Retinal pigment epithelial cell (primary cell): ENCODE results near the gene GALNT7.

Experiments used
- DNase-seq: peaks from one replicate; pipeline ENCODE4 v3.0.0-alpha.2; 2010; ENCODE audit warnings: low read depth
- H3K4me3 ChIP-seq: 2 replicates; pipeline ENCODE4 v1.5.1; 2011; ENCODE audit warnings: mild to moderate bottlenecking, low read length, control low read depth, moderate library complexity
- TF ChIP-seq, protein P1 (sequence below): conservative IDR thresholded peaks from 2 replicates; pipeline ENCODE4 v1.5.1; 2011; ENCODE audit warnings: low read depth, low read length, control low read depth, inconsistent platforms

Gene GALNT7

DNA sequence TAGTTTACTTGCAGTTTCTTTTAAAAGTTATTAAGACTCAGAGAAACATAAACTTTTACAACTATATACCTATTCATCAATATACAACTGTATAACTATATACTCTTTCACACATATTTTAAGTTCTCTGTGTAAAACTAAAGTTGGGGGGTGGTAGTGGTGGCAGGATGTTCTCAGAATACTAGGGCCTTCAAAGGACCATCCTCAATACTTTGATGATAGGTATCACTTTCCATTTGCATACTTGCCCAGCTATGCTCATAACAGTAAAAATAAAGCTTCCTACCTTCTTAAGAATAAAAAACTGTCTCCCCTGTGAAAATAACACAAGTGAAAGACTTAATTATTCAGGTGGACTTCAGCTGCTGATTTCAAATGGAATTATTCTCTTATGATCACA is 2.9 kb upstream of the GALNT7 start:
- DNase-seq, result no peak
- TF ChIP-seq, protein P1, sequence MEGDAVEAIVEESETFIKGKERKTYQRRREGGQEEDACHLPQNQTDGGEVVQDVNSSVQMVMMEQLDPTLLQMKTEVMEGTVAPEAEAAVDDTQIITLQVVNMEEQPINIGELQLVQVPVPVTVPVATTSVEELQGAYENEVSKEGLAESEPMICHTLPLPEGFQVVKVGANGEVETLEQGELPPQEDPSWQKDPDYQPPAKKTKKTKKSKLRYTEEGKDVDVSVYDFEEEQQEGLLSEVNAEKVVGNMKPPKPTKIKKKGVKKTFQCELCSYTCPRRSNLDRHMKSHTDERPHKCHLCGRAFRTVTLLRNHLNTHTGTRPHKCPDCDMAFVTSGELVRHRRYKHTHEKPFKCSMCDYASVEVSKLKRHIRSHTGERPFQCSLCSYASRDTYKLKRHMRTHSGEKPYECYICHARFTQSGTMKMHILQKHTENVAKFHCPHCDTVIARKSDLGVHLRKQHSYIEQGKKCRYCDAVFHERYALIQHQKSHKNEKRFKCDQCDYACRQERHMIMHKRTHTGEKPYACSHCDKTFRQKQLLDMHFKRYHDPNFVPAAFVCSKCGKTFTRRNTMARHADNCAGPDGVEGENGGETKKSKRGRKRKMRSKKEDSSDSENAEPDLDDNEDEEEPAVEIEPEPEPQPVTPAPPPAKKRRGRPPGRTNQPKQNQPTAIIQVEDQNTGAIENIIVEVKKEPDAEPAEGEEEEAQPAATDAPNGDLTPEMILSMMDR, result no peak
- no peak overlapping the region for H3K4me3 ChIP-seq

DNA sequence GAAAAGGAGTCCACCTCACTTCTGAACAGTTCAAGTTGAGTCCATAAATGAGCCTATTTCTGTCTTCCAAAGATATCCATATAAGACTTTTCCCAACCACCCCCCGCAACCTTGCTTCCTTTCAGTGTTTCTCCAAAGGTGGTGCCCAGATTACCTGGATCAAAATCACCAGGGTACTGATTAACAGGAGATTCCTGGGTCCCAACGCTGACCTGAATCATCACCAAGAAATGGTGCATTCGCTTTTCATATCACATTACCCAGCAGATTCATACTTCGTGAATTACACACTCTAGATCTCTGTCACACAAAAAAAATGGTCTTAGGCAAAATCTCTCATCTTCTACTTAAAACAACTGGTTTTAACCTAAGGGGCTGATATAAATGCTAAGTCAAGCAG is 2.1 kb upstream of the GALNT7 start:
- no peak overlapping the region for H3K4me3 ChIP-seq
- DNase-seq, result no peak
- TF ChIP-seq, protein P1, result no peak

DNA sequence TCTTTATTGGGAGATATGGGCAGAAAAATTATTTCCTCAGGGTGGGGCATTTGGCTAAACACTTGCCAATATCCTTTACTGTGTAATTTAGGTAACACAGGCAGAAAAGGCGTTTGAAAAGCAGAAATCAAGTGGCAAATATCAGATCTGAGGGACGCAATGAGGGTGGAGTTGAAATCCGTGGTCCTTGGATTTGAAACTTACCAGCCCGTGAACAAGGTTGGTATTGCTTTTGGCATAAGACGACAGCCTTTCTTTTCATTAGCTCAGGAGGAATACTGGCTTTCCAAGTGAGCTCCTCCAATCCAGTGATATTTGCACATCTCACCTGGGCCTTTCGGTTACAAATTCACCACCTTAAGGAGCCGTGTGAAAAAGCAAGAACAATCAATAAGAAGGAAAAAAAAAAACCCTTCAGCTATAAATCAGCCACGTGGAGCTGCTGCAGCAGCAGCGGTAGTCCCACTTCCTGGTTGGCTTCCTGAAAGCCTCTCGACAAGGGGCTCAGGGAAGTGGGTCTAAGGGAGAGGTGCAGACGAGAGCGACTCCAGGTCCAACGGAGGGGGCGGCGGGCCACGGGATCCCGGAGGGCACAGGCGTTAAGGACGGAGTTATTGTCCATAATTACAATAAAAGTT is 734 bp upstream of the GALNT7 start:
- DNase-seq, result no peak
- H3K4me3 ChIP-seq, result peak overlapping the region; percentile 89
- TF ChIP-seq, protein P1, result no peak

DNA sequence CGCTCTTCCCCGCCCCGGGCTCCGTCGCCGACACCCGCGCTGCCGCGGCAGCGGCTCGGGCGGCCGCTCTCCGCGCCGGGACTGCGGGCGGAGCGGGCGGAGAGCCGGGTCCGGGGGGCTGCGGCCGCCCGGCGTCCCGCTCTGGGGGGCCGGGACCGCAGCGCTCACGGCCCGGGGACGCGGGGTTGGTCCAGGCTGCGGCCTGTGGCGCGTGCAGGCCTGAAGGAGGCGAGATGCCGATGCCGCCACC is 492 bp downstream of the GALNT7 start:
- H3K4me3 ChIP-seq, result peak overlapping the region; percentile 89
- TF ChIP-seq, protein P1, result no peak
- no peak for DNase-seq

DNA sequence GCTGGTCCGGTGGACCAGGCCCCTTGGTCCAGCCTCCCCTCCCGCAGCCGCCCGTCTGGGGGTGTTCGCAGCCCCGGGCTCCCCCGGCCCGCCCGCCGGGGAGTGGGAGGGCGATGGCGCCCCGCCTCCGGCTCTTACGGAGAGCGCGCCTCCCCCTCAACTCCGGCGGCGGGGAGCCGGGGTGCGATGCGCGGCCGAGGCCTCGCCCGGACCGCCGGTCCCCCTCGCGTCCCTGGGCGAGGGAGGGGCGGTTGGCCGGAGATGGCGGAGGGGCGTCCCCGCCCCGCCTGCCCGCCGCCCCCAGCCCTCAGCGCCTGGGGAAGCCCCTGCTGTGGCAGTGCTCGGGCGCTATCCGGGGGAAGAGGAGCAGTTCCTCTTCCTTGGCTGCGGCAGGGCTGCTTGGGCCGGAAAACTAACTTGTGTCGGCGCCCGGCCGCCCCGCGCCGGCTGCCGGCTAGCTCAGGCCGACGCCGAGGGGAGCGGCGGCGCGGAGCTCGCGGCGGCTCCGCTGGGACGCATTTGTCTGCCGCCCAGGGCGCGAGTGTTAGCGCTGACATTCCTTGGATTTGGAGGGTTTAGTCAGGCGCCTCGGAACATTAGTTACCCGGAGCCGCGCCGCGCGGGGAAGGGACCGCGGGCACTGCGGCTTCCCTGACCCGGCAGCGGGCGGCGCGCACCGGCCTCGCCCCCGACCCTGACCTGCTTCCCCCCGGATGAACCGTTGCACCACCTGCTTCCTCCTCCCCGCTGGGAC is 994 bp downstream of the GALNT7 start:
- TF ChIP-seq, protein P1, result no peak
- DNase-seq, result no peak
- peak overlapping the region; percentile 89 for H3K4me3 ChIP-seq

DNA sequence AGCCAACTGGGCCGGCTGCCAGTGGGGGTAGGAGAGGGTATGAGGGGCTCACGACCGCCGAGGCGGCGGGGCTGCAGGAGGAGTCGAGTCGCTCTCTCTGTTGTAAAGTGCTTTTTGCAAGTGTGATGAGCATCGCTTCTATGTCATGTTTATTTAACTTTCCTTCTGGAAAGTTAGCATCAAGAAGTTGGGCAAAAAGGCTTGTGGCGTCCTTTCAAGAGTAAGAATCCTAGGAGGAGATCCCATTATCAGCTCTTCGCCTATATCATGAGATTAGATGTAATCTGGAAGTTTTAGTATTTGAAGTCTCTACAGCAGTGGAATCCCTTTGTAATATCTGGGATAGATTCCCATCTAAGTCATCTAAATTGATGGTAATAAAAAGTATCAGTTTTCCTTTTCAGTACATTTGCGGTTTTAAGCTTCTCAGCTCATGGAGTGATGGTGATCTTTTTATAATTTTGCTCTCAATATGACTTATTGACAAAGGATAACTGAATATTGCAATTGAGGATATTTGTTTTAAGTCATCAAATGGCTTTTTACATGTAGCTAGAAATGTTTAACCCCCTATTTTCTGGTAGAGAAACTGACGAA is 1.7 kb downstream of the GALNT7 start:
- TF ChIP-seq, protein P1, result no peak
- peak overlapping the region; percentile 89 for H3K4me3 ChIP-seq
- DNase-seq, result no peak

DNA sequence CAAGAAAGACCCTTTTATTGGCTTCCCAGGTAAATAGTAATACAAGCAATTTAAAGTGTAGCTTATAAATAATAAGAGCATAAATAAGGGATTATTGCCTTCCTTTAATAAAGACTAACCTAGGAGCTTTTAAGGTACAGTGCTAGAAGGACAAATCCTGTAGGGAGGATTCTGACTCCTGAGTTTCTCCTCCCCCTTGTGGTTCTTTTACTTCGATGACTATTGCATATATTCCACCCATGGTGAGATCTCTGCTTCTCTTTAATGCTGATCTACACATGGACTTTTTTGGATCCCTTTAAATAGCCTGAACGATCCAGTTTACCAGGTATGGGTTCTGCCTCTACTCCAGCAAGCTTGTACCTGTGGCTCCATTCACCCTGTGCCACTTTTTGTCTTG is 2.5 kb downstream of the GALNT7 start:
- DNase-seq, result no peak

More for the DNA sequence above, 2.5 kb downstream of the GALNT7 start:
- no peak overlapping the region for H3K4me3 ChIP-seq
- TF ChIP-seq, protein P1, result peak; percentile 47
